Small intestine (tissue), 7 donors: ENCODE data around the gene CLEC16A. TPM values are rescaled to one million over a fixed set of nuclear protein-coding genes. Genes with fewer than 3 reads are reported as not detected.
A peak's percentile ranks its signal among the peaks of the same experiment; 100 is the strongest.

Experiments used
- DNase-seq, 2 donors: peaks; one replicate each; pipeline versions ENCODE4 v3.0.0 to v3.0.0-alpha.2; 2013
- FAIRE-seq: peaks from 2 replicates; lab custom pipeline; 2012; peaks lifted over from hg19 to GRCh38; lab: Jason Lieb, UNC
- H3K27ac ChIP-seq, 3 donors: one replicate each; pipeline ENCODE4 v1.5.1; 2013; ENCODE audit warnings: low read length in 2 of 3, mild to moderate bottlenecking in 2 of 3, control low read depth in 1 of 3, inconsistent platforms in 1 of 3, low read depth in 1 of 3, moderate library complexity in 1 of 3
- H3K27me3 ChIP-seq, 3 donors: one replicate each; pipeline ENCODE4 v1.6.1; 2013; ENCODE audit warnings: low read length in 3 of 3, inconsistent platforms in 1 of 3; ENCODE audit not compliant: control insufficient read depth in 3 of 3, insufficient read depth in 3 of 3
- H3K36me3 ChIP-seq, 3 donors: one replicate each; pipeline ENCODE4 v1.6.1; 2013; ENCODE audit warnings: low read length in 3 of 3, inconsistent platforms in 1 of 3, low read depth in 1 of 3, mild to moderate bottlenecking in 1 of 3, moderate library complexity in 1 of 3; ENCODE audit not compliant: control insufficient read depth in 3 of 3, insufficient read depth in 2 of 3
- H3K4me1 ChIP-seq, 3 donors: one replicate each; pipeline ENCODE4 v1.6.1; 2013; ENCODE audit warnings: low read length in 2 of 3, inconsistent platforms in 1 of 3, low read depth in 1 of 3, mild to moderate bottlenecking in 1 of 3, moderate library complexity in 1 of 3; ENCODE audit not compliant: control insufficient read depth in 3 of 3, insufficient read depth in 2 of 3
- H3K4me3 ChIP-seq, 3 donors: one replicate each; pipeline ENCODE4 v1.5.1; 2013; ENCODE audit warnings: low read length in 3 of 3, control low read depth in 1 of 3, inconsistent platforms in 1 of 3, low read depth in 1 of 3, mild to moderate bottlenecking in 1 of 3, moderate library complexity in 1 of 3
- H3K9me3 ChIP-seq, 2 donors: one replicate each; pipeline ENCODE4 v1.6.1; 2013; ENCODE audit warnings: low read depth in 1 of 2, low read length in 1 of 2; ENCODE audit not compliant: control insufficient read depth in 2 of 2, insufficient read depth in 1 of 2
- WGBS, 3 donors: extraction: QIAGEN DNeasy Blood & Tissue Kit; methylation state at CpG; one replicate each; pipeline ENCODE4 v1.1.7; 2013; 5-methylcytosine and 5-hydroxymethylcytosine counted together
- polyA plus RNA-seq, 4 donors: library from polyadenylated mRNA; stranded (reverse) in 3 of 4; unstranded in 1 of 4; fragments of 200-250 nt in 3 of 4; fragments of 120-200 nt in 1 of 4; gene quantifications; one replicate each; pipeline versions ENCODE4 v1.2.1 to v1.2.3, GENCODE V29; 2013
- donor health status: healthy with polysubstance abuse.
- donor health status: control.
- donor health status: control.
- donor health status: Bipolar disorder and iron deficiency.
- donor health status: healthy.

Gene CLEC16A
- polyA plus RNA-seq, 4 donors, result 12.2 to 23.5 (median 14.1) TPM

DNA sequence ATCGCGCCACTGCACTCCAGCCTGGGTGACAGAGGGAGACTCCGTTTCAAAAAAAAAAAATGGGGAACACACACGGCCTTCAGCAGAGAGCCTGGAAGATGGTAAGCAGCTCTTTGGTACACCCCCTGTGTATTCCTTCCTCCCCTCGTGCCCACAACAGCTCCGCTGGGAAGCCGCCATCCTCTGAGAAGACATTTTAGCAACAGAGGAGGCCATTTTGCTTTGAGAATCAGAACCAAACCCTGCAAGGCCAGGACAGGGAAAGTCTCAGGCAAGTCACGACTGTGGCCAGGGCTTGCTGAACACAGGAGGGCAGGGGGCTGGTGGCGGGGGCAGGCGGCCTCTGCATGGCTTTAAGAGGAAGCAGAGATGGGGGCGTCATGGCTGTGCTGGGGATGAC is 265.9 kb downstream of the CLEC16A start:
- WGBS, 3 donors, result 87 to 90% (median 88%) methylated on average over 11 of the region's 11 CpGs
- FAIRE-seq (no peak), DNase-seq (no peak)
- Histone ChIP-seq H3K9me3 (peaks cover 0 to 8% of the 10 kb centered on the region in 2 donors), H3K4me3 (no peak overlapping the region), H3K36me3 (no peaks in the 10 kb centered on the region), H3K4me1 (peaks cover 0 to 3% (median 2%) of the 10 kb centered on the region in 3 donors), H3K27ac (no peak overlapping the region), H3K27me3 (no peaks in the 10 kb centered on the region)

DNA sequence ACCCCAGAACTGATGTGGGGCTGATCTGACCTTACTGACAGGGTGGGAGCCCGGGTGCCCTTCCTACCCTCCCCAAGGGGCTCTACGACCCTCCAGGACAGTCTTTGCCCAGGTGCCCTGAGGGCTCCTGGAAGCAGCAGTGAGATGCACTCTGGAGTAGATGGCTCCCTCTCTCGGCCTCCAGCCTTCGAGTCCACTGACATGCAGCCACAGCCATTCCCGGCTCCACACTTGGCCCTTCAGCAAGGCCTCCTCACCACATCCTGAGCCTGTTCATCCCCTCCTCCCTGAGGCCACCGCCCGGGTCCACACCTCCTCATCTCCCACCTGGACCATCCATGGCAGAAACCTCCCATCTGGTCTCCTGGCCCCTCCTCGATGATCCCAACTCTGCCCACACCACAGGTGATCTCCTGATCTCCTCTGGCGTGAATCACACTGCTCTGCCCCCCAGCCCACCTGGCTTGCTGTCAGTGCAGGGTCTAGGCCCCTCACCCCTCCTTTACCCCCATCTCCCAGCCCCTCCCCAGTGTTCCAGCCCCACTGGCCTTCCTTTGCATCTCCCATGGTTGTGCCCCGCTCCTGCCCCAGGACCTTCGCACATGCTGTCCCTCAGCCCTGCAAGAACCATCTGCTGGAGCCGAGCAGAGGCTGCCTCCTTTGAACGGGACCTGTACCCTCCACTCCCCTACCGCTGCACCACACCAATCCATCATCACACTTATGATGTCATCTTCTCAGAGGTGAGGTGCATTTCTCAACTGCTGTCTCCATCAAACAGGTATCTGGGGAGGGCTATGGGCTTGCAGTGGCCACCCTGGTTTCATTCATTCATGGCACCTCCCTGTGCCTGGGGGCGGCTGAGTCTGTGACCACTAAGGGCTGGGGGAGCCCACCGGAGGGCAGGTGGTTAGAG is 267.0 kb downstream of the CLEC16A start:
- Histone ChIP-seq H3K27me3 (no peaks in the 10 kb centered on the region), H3K9me3 (peaks cover 0 to 15% of the 10 kb centered on the region in 2 donors), H3K4me3 (no peak overlapping the region), H3K36me3 (no peaks in the 10 kb centered on the region), H3K4me1 (no peaks in the 10 kb centered on the region), H3K27ac (no peak overlapping the region)
- no peak for FAIRE-seq
- WGBS, 3 donors, result 62 to 74% (median 62%) methylated on average over 16 of the region's 16 CpGs
- DNase-seq, result peak in 1 of 2 donors; percentile 17

GRCh38 chr16:11211977-11212797 is 267.8 kb downstream of the CLEC16A start:
- Histone ChIP-seq H3K9me3 (peaks cover 0 to 20% of the 10 kb centered on the region in 2 donors), H3K27ac (no peak overlapping the region), H3K27me3 (no peaks in the 10 kb centered on the region), H3K4me1 (no peaks in the 10 kb centered on the region), H3K4me3 (no peak overlapping the region), H3K36me3 (no peaks in the 10 kb centered on the region)
- 69 to 78% (median 74%) methylated on average over 16 of the region's 16 CpGs for WGBS, 3 donors
- no peak for DNase-seq
- FAIRE-seq, result no peak

- DNase-seq (no peak), FAIRE-seq (no peak)
- peaks cover 0 to 19% of the 10 kb centered on the region in 2 donors for H3K9me3 ChIP-seq
- no peaks in the 10 kb centered on the region for H3K4me1 ChIP-seq
- H3K27ac ChIP-seq, result no peak overlapping the region
- no peak overlapping the region for H3K4me3 ChIP-seq
- no peaks in the 10 kb centered on the region for H3K36me3 ChIP-seq
- 72 to 83% (median 82%) methylated on average over 15 to 16 of the region's 16 CpGs for WGBS, 3 donors
- H3K27me3 ChIP-seq, result no peaks in the 10 kb centered on the region
Observed at GRCh38 chr16:11212798-11213196, 268.4 kb downstream of the CLEC16A start.

- H3K36me3 ChIP-seq, result no peaks in the 10 kb centered on the region
- no peaks in the 10 kb centered on the region for H3K4me1 ChIP-seq
- H3K9me3 ChIP-seq, result peaks cover 2 to 22% of the 10 kb centered on the region in 2 donors
- no peaks in the 10 kb centered on the region for H3K27me3 ChIP-seq
- no peak overlapping the region for H3K27ac ChIP-seq
- WGBS, 3 donors, result 76 to 93% (median 79%) methylated on average over 3 to 5 of the region's 5 CpGs
- H3K4me3 ChIP-seq, result no peak overlapping the region
- DNase-seq, result no peak
- no peak for FAIRE-seq
Observed at GRCh38 chr16:11213373-11213772, 269.0 kb downstream of the CLEC16A start.

- Histone ChIP-seq H3K27me3 (no peaks in the 10 kb centered on the region), H3K27ac (no peak overlapping the region), H3K36me3 (no peaks in the 10 kb centered on the region), H3K4me1 (no peaks in the 10 kb centered on the region), H3K9me3 (peaks cover 2 to 26% of the 10 kb centered on the region in 2 donors), H3K4me3 (no peak overlapping the region)
- DNase-seq, result no peak
- FAIRE-seq, result no peak
- 88 to 93% (median 93%) methylated on average over 7 of the region's 7 CpGs for WGBS, 3 donors
Observed at GRCh38 chr16:11213799-11214198, 269.4 kb downstream of the CLEC16A start.

DNA sequence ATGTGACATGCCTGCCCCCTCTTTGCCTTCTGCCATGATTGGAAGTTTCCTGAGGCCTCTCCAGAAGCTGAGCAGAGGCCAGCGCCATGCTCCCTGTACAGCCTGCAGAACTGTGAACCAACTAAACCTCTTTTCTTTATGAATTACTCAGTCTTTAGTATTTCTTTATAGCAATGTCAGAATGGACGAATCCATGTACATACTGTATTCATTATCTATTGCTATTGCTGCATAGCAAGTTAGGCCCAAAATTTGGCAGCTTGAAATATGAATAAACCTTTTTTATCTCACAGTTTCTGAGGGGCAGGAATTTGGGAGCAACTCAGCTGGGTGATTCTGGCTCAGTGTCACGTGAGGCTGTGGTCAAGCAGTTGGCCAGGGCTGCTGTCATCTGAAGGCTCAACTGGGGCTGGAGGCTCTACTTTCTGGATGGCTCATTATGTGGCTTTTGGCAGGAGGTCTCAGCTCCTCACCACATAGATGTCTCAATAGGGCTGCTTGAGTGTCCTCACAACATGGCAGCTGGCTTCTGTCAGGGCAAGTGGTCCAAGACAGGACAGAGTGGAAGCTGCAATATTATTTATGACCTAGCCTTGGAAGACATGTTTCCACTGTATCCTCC is 271.7 kb downstream of the CLEC16A start:
- DNase-seq (no peak), FAIRE-seq (no peak)
- Histone ChIP-seq H3K4me3 (no peak overlapping the region), H3K27me3 (no peaks in the 10 kb centered on the region), H3K4me1 (no peaks in the 10 kb centered on the region), H3K27ac (no peak overlapping the region), H3K9me3 (peaks cover 2 to 29% of the 10 kb centered on the region in 2 donors), H3K36me3 (no peaks in the 10 kb centered on the region)
- WGBS, 3 donors, result 91 to 95% (median 95%) methylated on average over 3 of the region's 3 CpGs
